Fibroblast of lung (primary cell): ENCODE data around the gene CTNND2. TPM values are rescaled to one million over a fixed set of nuclear protein-coding genes. Genes with fewer than 3 reads are reported as not detected.

Experiments used
- DNase-seq, 2 donors: peaks; one replicate each; pipeline versions ENCODE4 v3.0.0 to v3.0.0-alpha.2; 2010; ENCODE audit warnings: low read depth in 2 of 2
- H2AFZ ChIP-seq: 2 replicates; pipeline ENCODE4 v1.5.1; 2012; ENCODE audit warnings: low read length, control low read depth, inconsistent platforms
- H3K27ac ChIP-seq: 2 replicates; pipeline ENCODE4 v1.5.1; 2011; ENCODE audit warnings: low read length, control low read depth; ENCODE audit not compliant: insufficient read depth
- H3K27me3 ChIP-seq: 2 replicates; pipeline ENCODE4 v1.5.1; 2011; ENCODE audit warnings: mild to moderate bottlenecking, low read length; ENCODE audit not compliant: control insufficient read depth, insufficient read depth
- H3K36me3 ChIP-seq: 2 replicates; pipeline ENCODE4 v1.5.1; 2011; ENCODE audit warnings: low read length; ENCODE audit not compliant: control insufficient read depth, insufficient read depth
- H3K4me1 ChIP-seq: 2 replicates; pipeline ENCODE4 v1.5.1; 2011; ENCODE audit warnings: low read length; ENCODE audit not compliant: control insufficient read depth, insufficient read depth; ENCODE audit errors: extremely low read depth
- H3K4me2 ChIP-seq: 2 replicates; pipeline ENCODE4 v1.5.1; 2011; ENCODE audit warnings: low read length, control low read depth; ENCODE audit not compliant: insufficient read depth; ENCODE audit errors: extremely low read depth
- H3K4me3 ChIP-seq, 4 experiments: fragments of 200-600 bp in 1 of 4; sonication (generic) in 1 of 4; replicated peaks in 1 of 4; 2 replicates each; pipeline ENCODE4 v1.5.1; 2011 to 2016; ENCODE audit warnings: low read length in 4 of 4, low read depth in 3 of 4, mild to moderate bottlenecking in 3 of 4, control low read depth in 2 of 4, inconsistent platforms in 1 of 4, mixed read lengths in 1 of 4; ENCODE audit not compliant: insufficient read depth in 1 of 4; ENCODE audit errors: control extremely low read depth in 1 of 4
- H3K79me2 ChIP-seq: 2 replicates; pipeline ENCODE4 v1.5.1; 2012; ENCODE audit warnings: mild to moderate bottlenecking, low read length, inconsistent platforms; ENCODE audit not compliant: control insufficient read depth, insufficient read depth
- H3K9ac ChIP-seq: 2 replicates; pipeline ENCODE4 v1.5.1; 2011; ENCODE audit warnings: mild to moderate bottlenecking, low read length, control low read depth; ENCODE audit not compliant: insufficient read depth
- H3K9me3 ChIP-seq: 2 replicates; pipeline ENCODE4 v1.5.1; 2012; ENCODE audit warnings: low read depth, low read length; ENCODE audit not compliant: control insufficient read depth, insufficient read depth
- H4K20me1 ChIP-seq: 2 replicates; pipeline ENCODE4 v1.5.1; 2011; ENCODE audit warnings: low read length; ENCODE audit not compliant: control insufficient read depth, insufficient read depth; ENCODE audit errors: extremely low read depth
- EZH2 ChIP-seq: IDR thresholded peaks from 2 replicates; pipeline ENCODE4 v1.5.1; 2012; ENCODE audit warnings: low read length, control low read depth, mild to moderate bottlenecking; ENCODE audit errors: missing control alignments
- polyA plus RNA-seq, 2 donors: library from polyadenylated mRNA; depleted of rRNA in 1 of 2; stranded (reverse) in 1 of 2; unstranded in 1 of 2; fragments of >200 nt; gene quantifications; 2 replicates each; pipeline ENCODE4 v1.2.1, GENCODE V29; 2011 to 2012; ENCODE audit warnings: missing spikeins in 1 of 2
- total RNA-seq: library from RNA; depleted of rRNA; stranded (reverse); fragments of >200 nt; gene quantifications from 2 replicates; pipeline ENCODE4 v1.2.1, GENCODE V29; 2014
- TF ChIP-seq, protein P1 (sequence below), 2 donors: IDR thresholded peaks in 1 of 2; conservative IDR thresholded peaks in 1 of 2; 1 replicate in 1 of 2; 2 replicates in 1 of 2; pipeline ENCODE4 v1.5.1; 2011 to 2012; ENCODE audit warnings: low read length in 2 of 2, control low read depth in 1 of 2, inconsistent platforms in 1 of 2, low read depth in 1 of 2, mild to moderate bottlenecking in 1 of 2

Gene CTNND2
- total and polyA plus RNA-seq, 2 donors (not counting 1 experiment from before 2014, with no cell fraction given): not detected

DNA sequence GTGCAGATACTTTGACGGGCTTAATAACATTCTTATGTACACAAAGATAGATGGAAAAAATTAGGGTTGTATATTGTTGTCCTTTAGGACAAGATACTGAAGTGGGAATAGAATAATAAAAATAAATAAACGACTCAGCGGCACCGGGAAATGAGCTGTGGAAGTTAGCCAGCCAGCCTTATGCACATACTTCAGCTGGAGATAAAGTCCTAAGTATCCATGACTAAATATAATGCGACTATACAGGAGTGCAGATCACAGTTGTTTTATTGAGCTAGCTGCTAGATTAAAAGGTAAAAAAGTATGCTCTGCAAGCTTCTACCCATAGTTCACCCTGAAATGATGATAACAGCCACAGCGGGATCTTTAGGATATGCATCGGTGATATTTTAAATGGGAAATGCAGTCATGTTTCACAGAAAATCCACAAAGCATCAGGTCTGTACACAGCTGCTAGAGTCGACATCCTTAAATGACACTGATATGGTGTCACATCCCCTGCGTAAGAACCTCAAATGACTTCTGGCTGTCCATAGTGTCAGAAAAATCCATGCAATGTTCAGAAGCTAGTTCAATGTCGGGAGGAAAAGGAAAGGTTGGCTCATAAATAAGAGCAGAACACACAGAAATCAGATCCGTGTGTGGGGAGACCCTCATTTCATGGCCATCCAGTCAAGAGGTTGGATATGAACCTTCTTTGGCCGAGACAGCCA, 750.4 kb downstream of the CTNND2 start:
- Histone ChIP-seq H3K27ac (no peak overlapping the region), H3K79me2 (no peaks in the 10 kb centered on the region), H3K9ac (no peak overlapping the region), H3K9me3 (no peaks in the 10 kb centered on the region), H3K4me2 (no peak overlapping the region), H3K27me3 (no peaks in the 10 kb centered on the region), H4K20me1 (no peaks in the 10 kb centered on the region), H2AFZ (no peak overlapping the region), H3K4me1 (no peaks in the 10 kb centered on the region), H3K36me3 (no peaks in the 10 kb centered on the region), H3K4me3 (no peak overlapping the region)
- TF ChIP-seq, protein P1, sequence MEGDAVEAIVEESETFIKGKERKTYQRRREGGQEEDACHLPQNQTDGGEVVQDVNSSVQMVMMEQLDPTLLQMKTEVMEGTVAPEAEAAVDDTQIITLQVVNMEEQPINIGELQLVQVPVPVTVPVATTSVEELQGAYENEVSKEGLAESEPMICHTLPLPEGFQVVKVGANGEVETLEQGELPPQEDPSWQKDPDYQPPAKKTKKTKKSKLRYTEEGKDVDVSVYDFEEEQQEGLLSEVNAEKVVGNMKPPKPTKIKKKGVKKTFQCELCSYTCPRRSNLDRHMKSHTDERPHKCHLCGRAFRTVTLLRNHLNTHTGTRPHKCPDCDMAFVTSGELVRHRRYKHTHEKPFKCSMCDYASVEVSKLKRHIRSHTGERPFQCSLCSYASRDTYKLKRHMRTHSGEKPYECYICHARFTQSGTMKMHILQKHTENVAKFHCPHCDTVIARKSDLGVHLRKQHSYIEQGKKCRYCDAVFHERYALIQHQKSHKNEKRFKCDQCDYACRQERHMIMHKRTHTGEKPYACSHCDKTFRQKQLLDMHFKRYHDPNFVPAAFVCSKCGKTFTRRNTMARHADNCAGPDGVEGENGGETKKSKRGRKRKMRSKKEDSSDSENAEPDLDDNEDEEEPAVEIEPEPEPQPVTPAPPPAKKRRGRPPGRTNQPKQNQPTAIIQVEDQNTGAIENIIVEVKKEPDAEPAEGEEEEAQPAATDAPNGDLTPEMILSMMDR (conservative IDR thresholded peaks at IDR 0.05 in 1 of 2, IDR thresholded peaks at IDR 0.05 in 1 of 2; ENCODE audit: low read depth in 1 of 2, low read length in 2 of 2): no peak
- no peak for TF ChIP-seq EZH2
- DNase-seq: no peak

- no peaks in the 10 kb centered on the region for H3K79me2 ChIP-seq
- no peak overlapping the region for H3K4me3 ChIP-seq
- no peaks in the 10 kb centered on the region for H3K36me3 ChIP-seq
- no peak overlapping the region for H3K9ac ChIP-seq
- H3K27me3 ChIP-seq: no peaks in the 10 kb centered on the region
- no peak for DNase-seq
- no peak overlapping the region for H3K27ac ChIP-seq
- TF ChIP-seq, protein P1 (conservative IDR thresholded peaks at IDR 0.05 in 1 of 2, IDR thresholded peaks at IDR 0.05 in 1 of 2; ENCODE audit: low read depth in 1 of 2, low read length in 2 of 2): no peak
- TF ChIP-seq EZH2: no peak
- no peak overlapping the region for H2AFZ ChIP-seq
- H3K4me2 ChIP-seq: no peak overlapping the region
- H3K9me3 ChIP-seq: no peaks in the 10 kb centered on the region
- H3K4me1 ChIP-seq: no peaks in the 10 kb centered on the region
- no peaks in the 10 kb centered on the region for H4K20me1 ChIP-seq
Measured at GRCh38 chr5:11152368-11152767, 751.9 kb downstream of the CTNND2 start.

- no peaks in the 10 kb centered on the region for H3K27me3 ChIP-seq
Measured at GRCh38 chr5:11150976-11151375, 753.3 kb downstream of the CTNND2 start.

More at GRCh38 chr5:11150976-11151375, 753.3 kb downstream of the CTNND2 start:
- Histone ChIP-seq H3K79me2 (no peaks in the 10 kb centered on the region), H3K4me1 (no peaks in the 10 kb centered on the region), H3K4me2 (no peak overlapping the region), H3K27ac (no peak overlapping the region), H3K36me3 (no peaks in the 10 kb centered on the region), H3K4me3 (no peak overlapping the region), H3K9me3 (no peaks in the 10 kb centered on the region), H3K9ac (no peak overlapping the region), H4K20me1 (no peaks in the 10 kb centered on the region), H2AFZ (no peak overlapping the region)
- no peak for TF ChIP-seq EZH2
- TF ChIP-seq, protein P1 (conservative IDR thresholded peaks at IDR 0.05 in 1 of 2, IDR thresholded peaks at IDR 0.05 in 1 of 2; ENCODE audit: low read depth in 1 of 2, low read length in 2 of 2): no peak
- no peak for DNase-seq
